Heart left ventricle (tissue), 13 donors: ENCODE results near the gene CAPN11.

Experiments
- CTCF ChIP-seq, 12 donors: fragments of 200-600 bp; sonication (generic) in 4 of 12; IDR thresholded peaks; one replicate each; pipeline versions ENCODE4 v1.5.0 to v1.8.0; 2018 to 2022; ENCODE audit warnings: antibody characterized with exemption in 12 of 12, mild to moderate bottlenecking in 5 of 12
- POLR2A ChIP-seq, 2 donors: fragments of 450-650 bp; IDR thresholded peaks; one replicate each; pipeline ENCODE4 v1.6.1; 2017; ENCODE audit warnings: antibody characterized with exemption in 2 of 2, mild to moderate bottlenecking in 2 of 2, moderate library complexity in 2 of 2
- donor health status: ischemic (EF 13 %, LVEDD 7.1; RV severe dilation, severe dysfunction).
- donor health status: DM: no; HTN: yes; CAD: no.
- donor health status: DM: no; HTN: no; CAD: no.
- donor health status: ischemic (EF 25% LVEDD 6.9; RV normal size, moderate dysfunction).
- donor health status: ischemic (EF 25% LVEDD 5.7; RV mildly dilated, moderate dysfunction).
- donor health status: ischemic (EF 35%, LVEDD 5.7; RV mildly dilated, moderate dysfunction).
- donor health status: nonischemic (EF 11% LVEDD 7.7; RV severe dilation, severe dysfunction).
- donor health status: DM: yes; HTN: yes; CAD: no.
- donor health status: PGD.
- donor health status: ischemic (EF 29% LVEDD 5.4; RV normal size, mild dysfunction).
- donor health status: nonischemic (EF 23%, LVEDD 6.1; RV moderate dilation, normal function).

GRCh38 chr6:44225579-44226325 lies 67.1 kb downstream of the CAPN11 start:
- TF ChIP-seq CTCF (IDR thresholded peaks at IDR 0.05) (no peak), POLR2A (IDR thresholded peaks at IDR 0.05) (no peak)
